Measurements from ENCODE around the gene SLC38A7. TPM values are rescaled to one million over a fixed set of nuclear protein-coding genes. Genes with fewer than 3 reads are reported as not detected.

Gene SLC38A7
- total RNA-seq, 6 donors from 2014 or later, result 6.5 to 34.6 (median 22.4) TPM

GRCh38 chr16:58730724-58731370 is 46.3 kb upstream of the SLC38A7 start:
- DNase-seq (no peak), ATAC-seq (ENCODE audit: low FRiP score in 2 of 2) (no peak)
- 90 to 95% methylated on average over 11 of the region's 11 CpGs for WGBS, 2 donors
- Histone ChIP-seq H3K27me3 (no peaks in the 10 kb centered on the region), H3K4me1 (peaks cover 6 to 23% (median 9%) of the 10 kb centered on the region in 4 donors), H3K9me3 (no peaks in the 10 kb centered on the region), H3K27ac (no peak overlapping the region), H3K4me3 (no peak overlapping the region), H3K36me3 (no peaks in the 10 kb centered on the region)
- TF ChIP-seq POLR2AphosphoS5 (IDR thresholded peaks at IDR 0.05), result no peak
- TF ChIP-seq EP300 (IDR thresholded peaks at IDR 0.05), result no peak
- TF ChIP-seq POLR2A (IDR thresholded peaks at IDR 0.05), result no peak
- TF ChIP-seq CTCF (IDR thresholded peaks at IDR 0.05), result no peak

- Histone ChIP-seq H3K4me3 (no peak overlapping the region), H3K36me3 (peaks cover 0 to 9% (median 1%) of the 10 kb centered on the region in 4 donors), H3K27me3 (no peaks in the 10 kb centered on the region), H3K27ac (no peak overlapping the region), H3K4me1 (peaks cover 4 to 11% (median 6%) of the 10 kb centered on the region in 4 donors), H3K9me3 (no peaks in the 10 kb centered on the region)
- ATAC-seq (ENCODE audit: low FRiP score in 2 of 2) (no peak), DNase-seq (no peak)
- no peak for TF ChIP-seq EP300 (IDR thresholded peaks at IDR 0.05)
- TF ChIP-seq POLR2A (IDR thresholded peaks at IDR 0.05), result no peak
- no peak for TF ChIP-seq CTCF (IDR thresholded peaks at IDR 0.05)
- no peak for TF ChIP-seq POLR2AphosphoS5 (IDR thresholded peaks at IDR 0.05)
- 88 to 92% methylated on average over 9 of the region's 9 CpGs for WGBS, 2 donors
Measured at GRCh38 chr16:58727796-58728568, 43.4 kb upstream of the SLC38A7 start.

- WGBS, 2 donors, result 84 to 94% methylated on average over 9 of the region's 9 CpGs
Measured at GRCh38 chr16:58727028-58727781, 42.6 kb upstream of the SLC38A7 start.

GRCh38 chr16:58723109-58723508 is 38.5 kb upstream of the SLC38A7 start:
- no peak for DNase-seq
- WGBS, 2 donors, result 43 to 94% methylated on average over 3 of the region's 3 CpGs
- no peaks in the 10 kb centered on the region for H3K27me3 ChIP-seq
- no peaks in the 10 kb centered on the region for H3K4me1 ChIP-seq
- no peak overlapping the region for H3K4me3 ChIP-seq
- H3K9me3 ChIP-seq, result no peaks in the 10 kb centered on the region
- ATAC-seq (ENCODE audit: low FRiP score in 2 of 2), result no peak
- no peak for TF ChIP-seq POLR2A (IDR thresholded peaks at IDR 0.05)
- no peak for TF ChIP-seq CTCF (IDR thresholded peaks at IDR 0.05)
- no peak for TF ChIP-seq POLR2AphosphoS5 (IDR thresholded peaks at IDR 0.05)
- TF ChIP-seq EP300 (IDR thresholded peaks at IDR 0.05), result no peak
- H3K27ac ChIP-seq, result no peak overlapping the region
- H3K36me3 ChIP-seq, result peaks cover 18 to 57% (median 33%) of the 10 kb centered on the region in 4 donors

More at GRCh38 chr16:58727028-58727781, 42.6 kb upstream of the SLC38A7 start:
- DNase-seq, result no peak
- Histone ChIP-seq H3K27ac (no peak overlapping the region), H3K36me3 (peaks cover 0 to 16% (median 5%) of the 10 kb centered on the region in 4 donors), H3K4me1 (peaks cover 0 to 5% (median 0%) of the 10 kb centered on the region in 4 donors), H3K9me3 (no peaks in the 10 kb centered on the region), H3K4me3 (no peak overlapping the region), H3K27me3 (no peaks in the 10 kb centered on the region)
- no peak for TF ChIP-seq POLR2A (IDR thresholded peaks at IDR 0.05)
- no peak for ATAC-seq (ENCODE audit: low FRiP score in 2 of 2)

GRCh38 chr16:58717994-58718393 is 33.4 kb upstream of the SLC38A7 start:
- ATAC-seq (ENCODE audit: low FRiP score in 2 of 2) (no peak), DNase-seq (no peak)
- H3K27ac ChIP-seq, result no peak overlapping the region
- no peaks in the 10 kb centered on the region for H3K27me3 ChIP-seq
- TF ChIP-seq CTCF (IDR thresholded peaks at IDR 0.05) (no peak), POLR2A (IDR thresholded peaks at IDR 0.05) (no peak), EP300 (IDR thresholded peaks at IDR 0.05) (no peak), POLR2AphosphoS5 (IDR thresholded peaks at IDR 0.05) (no peak)
- H3K4me3 ChIP-seq, result no peak overlapping the region
- H3K36me3 ChIP-seq, result peaks cover 38 to 97% (median 70%) of the 10 kb centered on the region in 4 donors
- H3K9me3 ChIP-seq, result no peaks in the 10 kb centered on the region
- WGBS, 2 donors, result 90 to 93% methylated on average over 13 of the region's 13 CpGs
- H3K4me1 ChIP-seq, result no peaks in the 10 kb centered on the region
